Pancreas (tissue), 10 donors: ENCODE results near the gene DUSP14. TPM values are rescaled to one million over a fixed set of nuclear protein-coding genes. Genes with fewer than 3 reads are reported as not detected.

Experiments
- ATAC-seq, 4 donors: fragments of 200-7000 bp; cut with Tn5 transposase; one replicate each; pipeline versions ENCODE4 v1.8.0 to v1.9.1; 2020; ENCODE audit warnings: mild to moderate bottlenecking in 4 of 4, moderate library complexity in 4 of 4
- DNase-seq, 6 donors: peaks; one replicate each; pipeline ENCODE4 v3.0.0-alpha.2; 2020
- FAIRE-seq: peaks from 2 replicates; lab custom pipeline; 2012; peaks lifted over from hg19 to GRCh38; lab: Jason Lieb, UNC
- H3K27ac ChIP-seq, 4 donors: fragments of 200-600 bp; sonication (generic); 1 replicate in 3 of 4; 2 replicates in 1 of 4; pipeline versions ENCODE4 v1.5.0 to v1.8.0; 2020
- H3K27me3 ChIP-seq, 4 donors: fragments of 200-600 bp; one replicate each; pipeline ENCODE4 v1.8.0; 2021
- H3K36me3 ChIP-seq, 3 donors: fragments of 200-600 bp; sonication (generic) in 1 of 3; one replicate each; pipeline versions ENCODE4 v1.5.0 to v1.8.0; 2020 to 2021
- H3K4me1 ChIP-seq, 3 donors: fragments of 200-600 bp; one replicate each; pipeline ENCODE4 v1.8.0; 2021
- H3K4me3 ChIP-seq, 4 donors: fragments of 200-600 bp; sonication (generic) in 2 of 4; one replicate each; pipeline versions ENCODE4 v1.5.0 to v1.8.0; 2020 to 2021
- H3K9me3 ChIP-seq, 4 donors: fragments of 200-600 bp; one replicate each; pipeline ENCODE4 v1.8.0; 2021
- WGBS, 2 donors: extraction: QIAGEN DNeasy Blood & Tissue Kit; methylation state at CpG; one replicate each; pipeline ENCODE4 v1.1.7; 2013; 5-methylcytosine and 5-hydroxymethylcytosine counted together
- intact Hi-C, 3 donors: fragments of 100-400 bp; cut with DNase I; formaldehyde crosslinking; loops; one replicate each; pipeline versions ENCODE4 v1.11.1 to v1.14.2; 2022
- polyA plus RNA-seq, 2 donors: library from polyadenylated mRNA; stranded (reverse); fragments of 200-250 nt; gene quantifications; one replicate each; pipeline ENCODE4 v1.2.3, GENCODE V29; 2013
- total RNA-seq, 6 donors: library from RNA; stranded (reverse); fragmentation: NEBNext Ultra II Directional in 4 of 6; extraction: Animal tissue kit (Norgen Biotek cat#: 25700) in 4 of 6; gene quantifications; one replicate each; pipeline versions ENCODE4 v1.2.1 to v1.2.4, GENCODE V29; 2021 to 2023
- TF ChIP-seq, protein P1 (sequence below), 4 donors: fragments of 200-600 bp; sonication (generic) in 3 of 4; IDR thresholded peaks; one replicate each; pipeline versions ENCODE4 v1.5.0 to v1.8.0; 2021; ENCODE audit warnings: antibody characterized with exemption in 4 of 4
- donor health status: healthy with polysubstance abuse.
- donor health status: DM: no; HTN: no; CAD: no; lungs with moderate emphysema.
- donor health status: DM: no; HTN: no; CAD: no.
- donor health status: control.
- donor health status: control.
- donor health status: Bipolar disorder and iron deficiency.
- donor health status: DM: yes; HTN: yes; CAD: no.
- donor health status: DM: no; HTN: no; CAD: no.
- donor health status: DM: no; HTN: no; CAD: no.
- donor health status: DM: yes; HTN: yes; CAD: no.

Gene DUSP14
- total and polyA plus RNA-seq, 8 donors = 2.7 to 6.4 (median 4.4) TPM

DNA sequence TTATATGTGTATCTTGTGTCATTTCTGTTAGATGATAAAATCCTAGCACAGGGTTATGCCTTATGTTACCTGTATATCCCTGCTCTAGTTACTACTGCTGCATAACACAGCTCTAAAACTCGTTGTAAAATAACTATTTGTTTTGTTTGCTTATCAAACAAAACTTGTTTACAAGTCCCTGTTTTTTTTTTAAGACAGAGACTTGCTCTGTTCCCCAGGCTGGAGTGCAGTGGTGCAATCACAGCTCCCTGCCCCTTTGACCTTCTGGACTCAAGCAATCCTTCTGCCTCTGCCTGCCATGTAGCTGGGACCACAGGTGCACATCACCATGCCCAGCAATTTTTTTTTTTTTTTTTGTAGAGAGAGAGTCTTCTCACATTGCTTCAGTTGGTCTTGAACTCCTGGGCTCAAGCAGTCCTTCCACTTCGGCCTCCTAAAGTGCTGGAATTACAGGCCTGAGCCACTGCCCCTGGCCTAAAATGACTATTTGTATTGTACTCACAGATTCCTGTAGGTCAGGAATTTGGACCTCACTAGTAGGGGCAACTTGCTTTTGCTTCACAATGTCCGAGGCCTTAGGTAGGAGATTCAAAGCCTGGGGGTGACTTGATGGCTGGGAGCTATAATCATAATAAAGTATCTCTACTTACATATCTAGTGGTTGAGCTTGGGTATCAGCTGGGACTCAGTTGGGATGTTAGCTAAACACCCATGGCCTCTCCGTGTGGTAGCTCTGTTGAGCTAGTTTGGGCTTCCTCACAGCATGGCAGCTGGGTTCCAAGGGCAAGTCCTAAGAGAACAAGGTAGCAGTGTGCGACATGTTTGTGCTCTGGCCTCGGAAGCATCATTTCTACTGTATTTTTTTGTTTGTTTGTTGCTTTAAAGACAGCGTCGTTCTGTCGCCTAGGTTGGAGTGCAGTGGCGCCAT, 12.6 kb downstream of the DUSP14 start:
- no peak for DNase-seq
- peaks cover 0 to 9% (median 5%) of the 10 kb centered on the region in 3 donors for H3K4me1 ChIP-seq
- no peak overlapping the region for H3K4me3 ChIP-seq
- H3K27ac ChIP-seq = no peak overlapping the region
- H3K36me3 ChIP-seq = no peaks in the 10 kb centered on the region
- no peaks in the 10 kb centered on the region for H3K9me3 ChIP-seq
- WGBS, 2 donors = 83% methylated on average over 10 of the region's 10 CpGs
- TF ChIP-seq, protein P1, sequence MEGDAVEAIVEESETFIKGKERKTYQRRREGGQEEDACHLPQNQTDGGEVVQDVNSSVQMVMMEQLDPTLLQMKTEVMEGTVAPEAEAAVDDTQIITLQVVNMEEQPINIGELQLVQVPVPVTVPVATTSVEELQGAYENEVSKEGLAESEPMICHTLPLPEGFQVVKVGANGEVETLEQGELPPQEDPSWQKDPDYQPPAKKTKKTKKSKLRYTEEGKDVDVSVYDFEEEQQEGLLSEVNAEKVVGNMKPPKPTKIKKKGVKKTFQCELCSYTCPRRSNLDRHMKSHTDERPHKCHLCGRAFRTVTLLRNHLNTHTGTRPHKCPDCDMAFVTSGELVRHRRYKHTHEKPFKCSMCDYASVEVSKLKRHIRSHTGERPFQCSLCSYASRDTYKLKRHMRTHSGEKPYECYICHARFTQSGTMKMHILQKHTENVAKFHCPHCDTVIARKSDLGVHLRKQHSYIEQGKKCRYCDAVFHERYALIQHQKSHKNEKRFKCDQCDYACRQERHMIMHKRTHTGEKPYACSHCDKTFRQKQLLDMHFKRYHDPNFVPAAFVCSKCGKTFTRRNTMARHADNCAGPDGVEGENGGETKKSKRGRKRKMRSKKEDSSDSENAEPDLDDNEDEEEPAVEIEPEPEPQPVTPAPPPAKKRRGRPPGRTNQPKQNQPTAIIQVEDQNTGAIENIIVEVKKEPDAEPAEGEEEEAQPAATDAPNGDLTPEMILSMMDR (IDR thresholded peaks at IDR 0.05) = no peak
- FAIRE-seq = no peak
- peak in 2 of 4 donors; percentile 26 to 29 for ATAC-seq
- intact Hi-C loops = no loop called here
- no peaks in the 10 kb centered on the region for H3K27me3 ChIP-seq

DNA sequence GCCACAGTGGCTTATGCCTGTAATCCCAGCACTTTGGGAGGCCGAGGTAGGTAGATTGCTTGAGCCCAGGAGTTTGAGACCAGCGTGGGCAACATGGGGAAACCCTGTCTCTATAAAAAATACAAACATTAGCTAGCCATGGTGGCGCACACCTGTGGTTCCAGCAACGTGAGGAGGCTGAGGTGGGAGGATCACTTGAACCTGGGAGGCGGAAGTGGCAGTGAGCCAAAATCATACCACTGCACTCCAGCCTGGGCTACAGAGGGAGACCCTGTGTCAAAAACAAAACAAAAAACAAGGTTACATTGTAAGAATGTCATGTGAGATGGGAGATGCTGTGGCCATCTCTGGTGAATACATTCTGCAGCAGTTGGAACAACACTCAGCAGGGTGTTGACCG, 13.5 kb downstream of the DUSP14 start:
- FAIRE-seq (no peak), ATAC-seq (no peak), DNase-seq (no peak)
- Histone ChIP-seq H3K4me1 (peaks cover 0 to 9% (median 5%) of the 10 kb centered on the region in 3 donors), H3K36me3 (no peaks in the 10 kb centered on the region), H3K27me3 (no peaks in the 10 kb centered on the region), H3K9me3 (no peaks in the 10 kb centered on the region), H3K27ac (no peak overlapping the region), H3K4me3 (no peak overlapping the region)
- intact Hi-C loops = no loop called here
- TF ChIP-seq, protein P1 (IDR thresholded peaks at IDR 0.05) = no peak
- 95% methylated on average over 6 of the region's 6 CpGs for WGBS, 2 donors

DNA sequence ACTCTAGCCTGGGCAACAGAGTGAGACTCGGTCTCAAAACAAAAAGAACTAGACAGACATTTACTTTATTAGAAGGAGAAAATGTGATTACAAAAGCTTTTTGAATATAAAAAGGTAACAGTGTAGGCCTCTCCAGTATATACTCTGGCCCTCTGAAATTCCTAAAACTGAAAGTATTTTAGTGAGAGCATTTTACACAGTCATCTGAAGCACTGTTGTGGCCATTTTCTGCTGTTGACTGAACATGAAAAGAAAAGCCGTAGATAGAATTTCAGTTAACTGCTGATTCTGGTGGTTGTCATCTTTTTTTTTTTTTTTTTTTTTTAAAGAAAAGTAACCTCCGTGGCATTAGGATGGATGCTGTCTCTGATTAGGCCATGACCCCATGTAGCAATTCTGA, 15.6 kb downstream of the DUSP14 start:
- H3K36me3 ChIP-seq = no peaks in the 10 kb centered on the region
- FAIRE-seq (no peak), ATAC-seq (no peak), DNase-seq (no peak)
- peaks cover 0 to 9% (median 4%) of the 10 kb centered on the region in 3 donors for H3K4me1 ChIP-seq
- no peaks in the 10 kb centered on the region for H3K9me3 ChIP-seq
- intact Hi-C loops = no loop called here
- H3K27me3 ChIP-seq = no peaks in the 10 kb centered on the region
- TF ChIP-seq, protein P1 (IDR thresholded peaks at IDR 0.05) = no peak
- WGBS, 2 donors = 87 to 88% methylated on average over 3 of the region's 3 CpGs
- no peak overlapping the region for H3K4me3 ChIP-seq
- H3K27ac ChIP-seq = no peak overlapping the region

DNA sequence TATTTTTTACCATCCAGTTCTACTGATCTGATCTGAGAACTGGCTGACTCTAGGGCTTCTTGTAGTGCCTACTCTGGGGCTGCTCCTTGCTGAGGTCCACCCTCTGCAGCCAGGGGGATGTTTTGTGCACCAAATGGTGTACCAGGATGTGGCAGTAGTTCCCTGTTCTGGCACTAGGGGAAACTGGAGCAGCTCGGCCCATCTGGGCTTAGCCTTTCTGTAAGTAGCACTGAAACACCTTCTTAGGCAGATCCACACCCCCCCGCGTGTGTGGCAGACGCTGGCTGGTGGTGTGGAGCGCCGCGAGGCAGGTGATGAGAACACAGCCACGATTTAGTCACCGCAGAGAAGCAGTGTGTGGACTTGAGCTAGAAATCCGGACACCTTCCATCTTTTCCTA, 17.0 kb downstream of the DUSP14 start:
- no peak overlapping the region for H3K4me3 ChIP-seq
- no peak for FAIRE-seq
- no peak for DNase-seq
- ATAC-seq = peak; percentile 16 to 71 (median 28)
- TF ChIP-seq, protein P1 (IDR thresholded peaks at IDR 0.05) = peak in 2 of 4 donors; percentile 9 to 28
- WGBS, 2 donors = 68 to 73% methylated on average over 10 of the region's 10 CpGs
- H3K4me1 ChIP-seq = peaks cover 0 to 2% (median 0%) of the 10 kb centered on the region in 3 donors
- H3K27me3 ChIP-seq = no peaks in the 10 kb centered on the region
- intact Hi-C loops = no loop called here
- H3K9me3 ChIP-seq = no peaks in the 10 kb centered on the region
- H3K27ac ChIP-seq = no peak overlapping the region
- no peaks in the 10 kb centered on the region for H3K36me3 ChIP-seq

DNA sequence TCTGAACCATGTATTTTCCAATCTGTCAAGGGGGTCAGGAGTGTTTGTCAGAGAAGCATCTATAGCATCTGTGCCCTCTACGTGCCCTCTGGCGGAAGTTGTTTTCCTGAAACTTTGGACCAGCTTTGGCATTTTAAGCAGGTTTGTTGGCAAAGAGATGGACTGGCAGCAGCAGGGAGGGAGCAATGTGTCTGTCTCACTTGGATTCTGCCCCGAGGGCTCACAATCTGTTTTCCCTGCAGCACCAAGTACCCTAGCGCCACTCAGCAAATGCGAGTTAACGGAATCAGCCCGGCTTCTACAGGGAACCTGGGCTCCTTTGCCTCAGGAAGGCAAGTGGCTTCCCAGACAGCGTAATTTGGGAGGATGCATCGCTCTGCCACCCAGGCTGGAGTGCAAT, 17.4 kb downstream of the DUSP14 start:
- TF ChIP-seq, protein P1 (IDR thresholded peaks at IDR 0.05) = no peak
- no peaks in the 10 kb centered on the region for H3K27me3 ChIP-seq
- 93 to 95% methylated on average over 9 of the region's 9 CpGs for WGBS, 2 donors
- no peak overlapping the region for H3K27ac ChIP-seq
- FAIRE-seq (no peak), DNase-seq (no peak), ATAC-seq (no peak)
- peaks cover 0 to under 1% (median 0%) of the 10 kb centered on the region in 3 donors for H3K36me3 ChIP-seq
- intact Hi-C loops = no loop called here
- no peaks in the 10 kb centered on the region for H3K4me1 ChIP-seq
- no peak overlapping the region for H3K4me3 ChIP-seq
- no peaks in the 10 kb centered on the region for H3K9me3 ChIP-seq
